ENCODE results near the gene CDH23.
"Not testable (repeated sequence)": the region's sequence is repeated elsewhere in the genome, so short reads cannot be mapped to it uniquely, and the experiment has no call there.

CDH23 gene

GRCh38 chr10:71353639-71354038, 43.1 kb upstream of the CDH23 start:
- no peak overlapping the region for H3K4me3 ChIP-seq (ENCODE audit: low read depth, low read length)
- TF ChIP-seq CTCF (IDR thresholded peaks at IDR 0.05; ENCODE audit: low read depth, low read length, missing control alignments) = no peak
- DNase-seq (ENCODE audit: low read depth) = no peak
- in situ Hi-C loops (cut with HindIII; ENCODE audit: low sequenced_read_pairs) = no loop called here

- no peak for TF ChIP-seq CTCF (IDR thresholded peaks at IDR 0.05; ENCODE audit: low read depth, low read length, missing control alignments)
- no peak overlapping the region for H3K4me3 ChIP-seq (ENCODE audit: low read depth, low read length)
- in situ Hi-C loops (cut with HindIII; ENCODE audit: low sequenced_read_pairs) = no loop called here
- DNase-seq (ENCODE audit: low read depth) = no peak
Observed at GRCh38 chr10:71354776-71355175, 41.9 kb upstream of the CDH23 start.

- TF ChIP-seq CTCF (IDR thresholded peaks at IDR 0.05; ENCODE audit: low read depth, low read length, missing control alignments) = no peak
- DNase-seq (ENCODE audit: low read depth) = no peak
- in situ Hi-C loops (cut with HindIII; ENCODE audit: low sequenced_read_pairs) = no loop called here
- H3K4me3 ChIP-seq (ENCODE audit: low read depth, low read length) = no peak overlapping the region
Observed at GRCh38 chr10:71355886-71356285, 40.8 kb upstream of the CDH23 start.

GRCh38 chr10:71357792-71358265, 38.9 kb upstream of the CDH23 start:
- DNase-seq (ENCODE audit: low read depth) = no peak
- in situ Hi-C loops (cut with HindIII; ENCODE audit: low sequenced_read_pairs) = no loop called here
- H3K4me3 ChIP-seq (ENCODE audit: low read depth, low read length) = no peak overlapping the region
- TF ChIP-seq CTCF (IDR thresholded peaks at IDR 0.05; ENCODE audit: low read depth, low read length, missing control alignments) = no peak

GRCh38 chr10:71358277-71358676, 38.4 kb upstream of the CDH23 start:
- H3K4me3 ChIP-seq (ENCODE audit: low read depth, low read length) = no peak overlapping the region
- TF ChIP-seq CTCF (IDR thresholded peaks at IDR 0.05; ENCODE audit: low read depth, low read length, missing control alignments) = no peak
- DNase-seq (ENCODE audit: low read depth) = no peak
- in situ Hi-C loops (cut with HindIII; ENCODE audit: low sequenced_read_pairs) = no loop called here

GRCh38 chr10:71358906-71359305, 37.8 kb upstream of the CDH23 start:
- in situ Hi-C loops (cut with HindIII; ENCODE audit: low sequenced_read_pairs); DNase-seq (ENCODE audit: low read depth); H3K4me3 ChIP-seq (ENCODE audit: low read depth, low read length): not testable (repeated sequence)

- no peak for DNase-seq (ENCODE audit: low read depth)
- in situ Hi-C loops (cut with HindIII; ENCODE audit: low sequenced_read_pairs) = no loop called here
- no peak overlapping the region for H3K4me3 ChIP-seq (ENCODE audit: low read depth, low read length)
- TF ChIP-seq CTCF (IDR thresholded peaks at IDR 0.05; ENCODE audit: low read depth, low read length, missing control alignments) = no peak
Observed at GRCh38 chr10:71359364-71360046, 37.2 kb upstream of the CDH23 start.

Measured in astrocyte of the cerebellum (primary cell).